ENCODE measurements around the gene DDC. TPM values are rescaled to one million over a fixed set of nuclear protein-coding genes. Genes with fewer than 3 reads are reported as not detected.
"Not testable (repeated sequence)": the region's sequence is repeated elsewhere in the genome, so short reads cannot be mapped to it uniquely, and the experiment has no call there.

The DDC gene
- total RNA-seq, 1 donor from 2014 or later: 0.52 TPM

GRCh38 chr7:50576388-50576787, 11.2 kb upstream of the DDC start:
- not testable (repeated sequence) for H3K4me1 ChIP-seq (ENCODE audit: control insufficient read depth in 3 of 3, insufficient read depth in 3 of 3, low read length in 3 of 3); H3K9me3 ChIP-seq (ENCODE audit: control insufficient read depth in 3 of 3, low read length in 3 of 3); H3K9ac ChIP-seq (ENCODE audit: low read depth in 1 of 3, low read length in 3 of 3); H3K36me3 ChIP-seq (ENCODE audit: control insufficient read depth in 3 of 3, insufficient read depth in 3 of 3, low read length in 3 of 3); H3K4me3 ChIP-seq (ENCODE audit: low read length in 3 of 3); H3K27ac ChIP-seq (ENCODE audit: low read depth, low read length); H3K27me3 ChIP-seq (ENCODE audit: control insufficient read depth in 3 of 3, insufficient read depth in 3 of 3, low read length in 3 of 3)

- Histone ChIP-seq H3K9ac (ENCODE audit: low read depth in 1 of 3, low read length in 3 of 3) (no peak overlapping the region), H3K4me1 (ENCODE audit: control insufficient read depth in 3 of 3, insufficient read depth in 3 of 3, low read length in 3 of 3) (no peaks in the 10 kb centered on the region), H3K36me3 (ENCODE audit: control insufficient read depth in 3 of 3, insufficient read depth in 3 of 3, low read length in 3 of 3) (no peaks in the 10 kb centered on the region), H3K9me3 (ENCODE audit: control insufficient read depth in 3 of 3, low read length in 3 of 3) (no peaks in the 10 kb centered on the region), H3K4me3 (ENCODE audit: low read length in 3 of 3) (no peak overlapping the region), H3K27ac (ENCODE audit: low read depth, low read length) (no peak overlapping the region), H3K27me3 (ENCODE audit: control insufficient read depth in 3 of 3, insufficient read depth in 3 of 3, low read length in 3 of 3) (peaks cover 0 to 3% (median 0%) of the 10 kb centered on the region in 3 donors)
Observed at GRCh38 chr7:50567715-50568261, 2.6 kb upstream of the DDC start.

- no peaks in the 10 kb centered on the region for H3K9me3 ChIP-seq (ENCODE audit: control insufficient read depth in 3 of 3, low read length in 3 of 3)
- H3K9ac ChIP-seq (ENCODE audit: low read depth in 1 of 3, low read length in 3 of 3): no peak overlapping the region
- H3K27me3 ChIP-seq (ENCODE audit: control insufficient read depth in 3 of 3, insufficient read depth in 3 of 3, low read length in 3 of 3): peaks cover 0 to 6% (median 0%) of the 10 kb centered on the region in 3 donors
Observed at GRCh38 chr7:50565977-50566376, 772 bp upstream of the DDC start.

GRCh38 chr7:50565559-50565916, 333 bp upstream of the DDC start:
- Histone ChIP-seq H3K4me3 (ENCODE audit: low read length in 3 of 3) (no peak overlapping the region), H3K4me1 (ENCODE audit: control insufficient read depth in 3 of 3, insufficient read depth in 3 of 3, low read length in 3 of 3) (no peaks in the 10 kb centered on the region), H3K36me3 (ENCODE audit: control insufficient read depth in 3 of 3, insufficient read depth in 3 of 3, low read length in 3 of 3) (no peaks in the 10 kb centered on the region), H3K9ac (ENCODE audit: low read depth in 1 of 3, low read length in 3 of 3) (no peak overlapping the region), H3K27me3 (ENCODE audit: control insufficient read depth in 3 of 3, insufficient read depth in 3 of 3, low read length in 3 of 3) (peaks cover 0 to 6% (median 4%) of the 10 kb centered on the region in 3 donors), H3K9me3 (ENCODE audit: control insufficient read depth in 3 of 3, low read length in 3 of 3) (no peaks in the 10 kb centered on the region), H3K27ac (ENCODE audit: low read depth, low read length) (no peak overlapping the region)

More at GRCh38 chr7:50565977-50566376, 772 bp upstream of the DDC start:
- Histone ChIP-seq H3K27ac (ENCODE audit: low read depth, low read length) (no peak overlapping the region), H3K4me1 (ENCODE audit: control insufficient read depth in 3 of 3, insufficient read depth in 3 of 3, low read length in 3 of 3) (no peaks in the 10 kb centered on the region), H3K4me3 (ENCODE audit: low read length in 3 of 3) (no peak overlapping the region), H3K36me3 (ENCODE audit: control insufficient read depth in 3 of 3, insufficient read depth in 3 of 3, low read length in 3 of 3) (no peaks in the 10 kb centered on the region)

- Histone ChIP-seq H3K36me3 (ENCODE audit: control insufficient read depth in 3 of 3, insufficient read depth in 3 of 3, low read length in 3 of 3) (no peaks in the 10 kb centered on the region), H3K27me3 (ENCODE audit: control insufficient read depth in 3 of 3, insufficient read depth in 3 of 3, low read length in 3 of 3) (peaks cover 0 to 7% (median 5%) of the 10 kb centered on the region in 3 donors), H3K27ac (ENCODE audit: low read depth, low read length) (no peak overlapping the region), H3K9ac (ENCODE audit: low read depth in 1 of 3, low read length in 3 of 3) (no peak overlapping the region), H3K4me1 (ENCODE audit: control insufficient read depth in 3 of 3, insufficient read depth in 3 of 3, low read length in 3 of 3) (no peaks in the 10 kb centered on the region), H3K9me3 (ENCODE audit: control insufficient read depth in 3 of 3, low read length in 3 of 3) (no peaks in the 10 kb centered on the region), H3K4me3 (ENCODE audit: low read length in 3 of 3) (no peak overlapping the region)
Observed at GRCh38 chr7:50564171-50564570, 1.0 kb downstream of the DDC start.

- no peak overlapping the region for H3K9ac ChIP-seq (ENCODE audit: low read depth in 1 of 3, low read length in 3 of 3)
- no peaks in the 10 kb centered on the region for H3K9me3 ChIP-seq (ENCODE audit: control insufficient read depth in 3 of 3, low read length in 3 of 3)
- H3K36me3 ChIP-seq (ENCODE audit: control insufficient read depth in 3 of 3, insufficient read depth in 3 of 3, low read length in 3 of 3): no peaks in the 10 kb centered on the region
- no peaks in the 10 kb centered on the region for H3K4me1 ChIP-seq (ENCODE audit: control insufficient read depth in 3 of 3, insufficient read depth in 3 of 3, low read length in 3 of 3)
- peaks cover 0 to 15% (median 12%) of the 10 kb centered on the region in 3 donors for H3K27me3 ChIP-seq (ENCODE audit: control insufficient read depth in 3 of 3, insufficient read depth in 3 of 3, low read length in 3 of 3)
- no peak overlapping the region for H3K4me3 ChIP-seq (ENCODE audit: low read length in 3 of 3)
- H3K27ac ChIP-seq (ENCODE audit: low read depth, low read length): no peak overlapping the region
Observed at GRCh38 chr7:50562136-50562535, 3.1 kb downstream of the DDC start.

- no peak overlapping the region for H3K4me3 ChIP-seq (ENCODE audit: low read length in 3 of 3)
- H3K27ac ChIP-seq (ENCODE audit: low read depth, low read length): no peak overlapping the region
- H3K9me3 ChIP-seq (ENCODE audit: control insufficient read depth in 3 of 3, low read length in 3 of 3): no peaks in the 10 kb centered on the region
- no peaks in the 10 kb centered on the region for H3K36me3 ChIP-seq (ENCODE audit: control insufficient read depth in 3 of 3, insufficient read depth in 3 of 3, low read length in 3 of 3)
- peaks cover 0 to 2% (median 0%) of the 10 kb centered on the region in 3 donors for H3K4me1 ChIP-seq (ENCODE audit: control insufficient read depth in 3 of 3, insufficient read depth in 3 of 3, low read length in 3 of 3)
- H3K27me3 ChIP-seq (ENCODE audit: control insufficient read depth in 3 of 3, insufficient read depth in 3 of 3, low read length in 3 of 3): peaks cover 0 to 15% (median 12%) of the 10 kb centered on the region in 3 donors
- no peak overlapping the region for H3K9ac ChIP-seq (ENCODE audit: low read depth in 1 of 3, low read length in 3 of 3)
Observed at GRCh38 chr7:50560865-50561351, 4.3 kb downstream of the DDC start.

GRCh38 chr7:50559881-50560280, 5.3 kb downstream of the DDC start:
- peaks cover 0 to 2% (median 0%) of the 10 kb centered on the region in 3 donors for H3K4me1 ChIP-seq (ENCODE audit: control insufficient read depth in 3 of 3, insufficient read depth in 3 of 3, low read length in 3 of 3)
- H3K27me3 ChIP-seq (ENCODE audit: control insufficient read depth in 3 of 3, insufficient read depth in 3 of 3, low read length in 3 of 3): peaks cover 0 to 15% (median 12%) of the 10 kb centered on the region in 3 donors
- H3K36me3 ChIP-seq (ENCODE audit: control insufficient read depth in 3 of 3, insufficient read depth in 3 of 3, low read length in 3 of 3): no peaks in the 10 kb centered on the region
- no peak overlapping the region for H3K9ac ChIP-seq (ENCODE audit: low read depth in 1 of 3, low read length in 3 of 3)
- no peak overlapping the region for H3K27ac ChIP-seq (ENCODE audit: low read depth, low read length)
- H3K4me3 ChIP-seq (ENCODE audit: low read length in 3 of 3): no peak overlapping the region
- H3K9me3 ChIP-seq (ENCODE audit: control insufficient read depth in 3 of 3, low read length in 3 of 3): no peaks in the 10 kb centered on the region

- Histone ChIP-seq H3K27ac (ENCODE audit: low read depth, low read length) (no peak overlapping the region), H3K27me3 (ENCODE audit: control insufficient read depth in 3 of 3, insufficient read depth in 3 of 3, low read length in 3 of 3) (peaks cover 0 to 12% (median 12%) of the 10 kb centered on the region in 3 donors), H3K4me1 (ENCODE audit: control insufficient read depth in 3 of 3, insufficient read depth in 3 of 3, low read length in 3 of 3) (peaks cover 0 to 2% (median 0%) of the 10 kb centered on the region in 3 donors)
Observed at GRCh38 chr7:50558294-50559053, 6.7 kb downstream of the DDC start.

GRCh38 chr7:50557099-50557498, 8.1 kb downstream of the DDC start:
- H3K36me3 ChIP-seq (ENCODE audit: control insufficient read depth in 3 of 3, insufficient read depth in 3 of 3, low read length in 3 of 3): no peaks in the 10 kb centered on the region
- peaks cover 0 to 12% (median 12%) of the 10 kb centered on the region in 3 donors for H3K27me3 ChIP-seq (ENCODE audit: control insufficient read depth in 3 of 3, insufficient read depth in 3 of 3, low read length in 3 of 3)
- no peak overlapping the region for H3K27ac ChIP-seq (ENCODE audit: low read depth, low read length)
- peaks cover 0 to 2% (median 0%) of the 10 kb centered on the region in 3 donors for H3K4me1 ChIP-seq (ENCODE audit: control insufficient read depth in 3 of 3, insufficient read depth in 3 of 3, low read length in 3 of 3)
- H3K9ac ChIP-seq (ENCODE audit: low read depth in 1 of 3, low read length in 3 of 3): no peak overlapping the region
- H3K9me3 ChIP-seq (ENCODE audit: control insufficient read depth in 3 of 3, low read length in 3 of 3): no peaks in the 10 kb centered on the region
- H3K4me3 ChIP-seq (ENCODE audit: low read length in 3 of 3): no peak overlapping the region

More at GRCh38 chr7:50558294-50559053, 6.7 kb downstream of the DDC start:
- Histone ChIP-seq H3K4me3 (ENCODE audit: low read length in 3 of 3) (no peak overlapping the region), H3K36me3 (ENCODE audit: control insufficient read depth in 3 of 3, insufficient read depth in 3 of 3, low read length in 3 of 3) (no peaks in the 10 kb centered on the region), H3K9ac (ENCODE audit: low read depth in 1 of 3, low read length in 3 of 3) (no peak overlapping the region), H3K9me3 (ENCODE audit: control insufficient read depth in 3 of 3, low read length in 3 of 3) (no peaks in the 10 kb centered on the region)

Data from skeletal muscle tissue (tissue), 4 donors.